NCI-H460 (cell line): ENCODE measurements around the gene PCSK2. TPM values are rescaled to one million over a fixed set of nuclear protein-coding genes. Genes with fewer than 3 reads are reported as not detected.

Source experiments
- DNase-seq: peaks from one replicate; pipeline ENCODE4 v3.0.0-alpha.2; 2016; ENCODE audit warnings: low read depth; ENCODE audit errors: extremely low read depth
- total RNA-seq: library from RNA; depleted of rRNA; stranded (reverse); fragments of >200 nt; shearing (Covaris generic); gene quantifications from 2 replicates; pipeline ENCODE4 v1.2.3, GENCODE V29; 2014

PCSK2 gene
- total RNA-seq, 1 experiment from 2014 or later: 0.77 TPM

GRCh38 chr20:17439616-17440296, 212.9 kb downstream of the PCSK2 start:
- no peak for DNase-seq

GRCh38 chr20:17441745-17442144, 214.9 kb downstream of the PCSK2 start:
- no peak for DNase-seq

- peak; percentile 11 for DNase-seq
Observed at GRCh38 chr20:17442588-17442987, 215.7 kb downstream of the PCSK2 start.

- DNase-seq: no peak
Observed at GRCh38 chr20:17443131-17443858, 216.5 kb downstream of the PCSK2 start.

- DNase-seq: no peak
Observed at GRCh38 chr20:17444091-17444490, 217.3 kb downstream of the PCSK2 start.

GRCh38 chr20:17445543-17445942, 218.7 kb downstream of the PCSK2 start:
- DNase-seq: no peak

- DNase-seq: no peak
Observed at GRCh38 chr20:17446171-17446570, 219.3 kb downstream of the PCSK2 start.

GRCh38 chr20:17448071-17448470, 221.2 kb downstream of the PCSK2 start:
- no peak for DNase-seq

GRCh38 chr20:17449031-17449430, 222.2 kb downstream of the PCSK2 start:
- DNase-seq: no peak

- DNase-seq: no peak
Observed at GRCh38 chr20:17452441-17452840, 225.6 kb downstream of the PCSK2 start.

GRCh38 chr20:17453592-17453991, 226.8 kb downstream of the PCSK2 start:
- no peak for DNase-seq

GRCh38 chr20:17456279-17456678, 229.4 kb downstream of the PCSK2 start:
- no peak for DNase-seq

- no peak for DNase-seq
Observed at GRCh38 chr20:17457079-17457478, 230.2 kb downstream of the PCSK2 start.

GRCh38 chr20:17457588-17458190, 230.8 kb downstream of the PCSK2 start:
- DNase-seq: no peak

GRCh38 chr20:17460119-17460518, 233.3 kb downstream of the PCSK2 start:
- DNase-seq: no peak

- DNase-seq: no peak
Observed at GRCh38 chr20:17461941-17462340, 235.1 kb downstream of the PCSK2 start.

GRCh38 chr20:17463711-17464110, 236.9 kb downstream of the PCSK2 start:
- no peak for DNase-seq

- DNase-seq: no peak
Observed at GRCh38 chr20:17465236-17465635, 238.4 kb downstream of the PCSK2 start.

GRCh38 chr20:17466641-17467040, 239.8 kb downstream of the PCSK2 start:
- no peak for DNase-seq

- DNase-seq: no peak
Observed at GRCh38 chr20:17467120-17467655, 240.3 kb downstream of the PCSK2 start.

GRCh38 chr20:17468073-17468840, 241.4 kb downstream of the PCSK2 start:
- no peak for DNase-seq
